H1 (cell line): ENCODE data around the gene SMC2. TPM values are rescaled to one million over a fixed set of nuclear protein-coding genes. Genes with fewer than 3 reads are reported as not detected.

Experiments
- CTCF ChIA-PET: fragments of 300-600 bp; sonication (Branson Sonifier 250); formaldehyde crosslinking; loops from one replicate; lab custom pipeline; 2021; ENCODE audit not compliant: partially characterized antibody; lab: Charles Lee
- POLR2A ChIA-PET: fragments of 300-600 bp; sonication (Branson Sonifier 250); formaldehyde crosslinking; loops from one replicate; lab custom pipeline; 2021; ENCODE audit warnings: inconsistent platforms; ENCODE audit not compliant: partially characterized antibody; lab: Charles Lee
- DNase-seq, 2 experiments: peaks; one replicate each; pipeline versions ENCODE4 v3.0.0 to v3.0.0-alpha.2; 2010 to 2022; ENCODE audit warnings: low spot score in 2 of 2, low read depth in 1 of 2, mixed read lengths in 1 of 2
- FAIRE-seq: peaks from 2 replicates; lab custom pipeline; 2011; peaks lifted over from hg19 to GRCh38; lab: Jason Lieb, UNC
- H2AFZ ChIP-seq: 2 replicates; pipeline ENCODE4 v1.8.1; 2012; ENCODE audit warnings: low read length, inconsistent platforms
- H2AK5ac ChIP-seq: 2 replicates; pipeline ENCODE4 v1.6.1; 2013; ENCODE audit warnings: low read depth, low read length
- H2BK120ac ChIP-seq: replicated peaks from 2 replicates; pipeline ENCODE3; 2013; ENCODE audit warnings: low read depth, low read length, inconsistent platforms
- H2BK12ac ChIP-seq: 2 replicates; pipeline ENCODE4 v1.6.1; 2013; ENCODE audit warnings: low read depth, low read length
- H2BK15ac ChIP-seq: 2 replicates; pipeline ENCODE4 v1.6.1; 2013; ENCODE audit warnings: low read length
- H2BK20ac ChIP-seq: 2 replicates; pipeline ENCODE4 v1.6.1; 2013; ENCODE audit warnings: low read length
- H2BK5ac ChIP-seq: 2 replicates; pipeline ENCODE4 v1.6.1; 2013; ENCODE audit warnings: low read depth, low read length
- H3K14ac ChIP-seq: 2 replicates; pipeline ENCODE4 v1.6.1; 2013; ENCODE audit warnings: inconsistent platforms; ENCODE audit not compliant: insufficient read length
- H3K18ac ChIP-seq: 2 replicates; pipeline ENCODE4 v1.6.1; 2013; ENCODE audit warnings: low read length; ENCODE audit errors: extremely low read depth
- H3K23ac ChIP-seq: 2 replicates; pipeline ENCODE4 v1.6.1; 2013; ENCODE audit warnings: inconsistent platforms; ENCODE audit not compliant: insufficient read length
- H3K23me2 ChIP-seq: 2 replicates; pipeline ENCODE4 v1.6.1; 2013; ENCODE audit warnings: low read depth, low read length
- H3K27ac ChIP-seq: 2 replicates; pipeline ENCODE4 v1.6.1; 2011; ENCODE audit warnings: low read depth, low read length, inconsistent platforms
- H3K27me3 ChIP-seq, 4 experiments: replicated peaks in 1 of 4; 1 replicate in 1 of 4; 2 replicates in 3 of 4; pipeline versions ENCODE4 v1.6.1 to v1.8.1; 2011 to 2013; ENCODE audit warnings: low read length in 3 of 4, mild to moderate bottlenecking in 3 of 4, inconsistent platforms in 2 of 4, mixed read lengths in 2 of 4, moderate library complexity in 1 of 4; ENCODE audit not compliant: control insufficient read depth in 3 of 4, insufficient read depth in 3 of 4; ENCODE audit errors: extremely low read depth in 1 of 4
- H3K36me3 ChIP-seq, 4 experiments: 2 replicates each; pipeline versions ENCODE4 v1.6.1 to v1.8.1; 2011 to 2013; ENCODE audit warnings: mild to moderate bottlenecking in 4 of 4, low read length in 3 of 4, moderate library complexity in 2 of 4, control low read depth in 1 of 4, inconsistent platforms in 1 of 4; ENCODE audit not compliant: insufficient read depth in 4 of 4, control insufficient read depth in 2 of 4
- H3K4ac ChIP-seq: replicated peaks from 2 replicates; pipeline ENCODE3; 2013; ENCODE audit warnings: low read length, low read depth, mixed read lengths, inconsistent platforms; ENCODE audit not compliant: insufficient read length
- H3K4me1 ChIP-seq, 4 experiments: replicated peaks in 1 of 4; 1 replicate in 1 of 4; 2 replicates in 3 of 4; pipeline versions ENCODE4 v1.6.1 to v1.8.1; 2011 to 2013; ENCODE audit warnings: low read length in 3 of 4, inconsistent platforms in 2 of 4, mixed read lengths in 1 of 4; ENCODE audit not compliant: insufficient read depth in 4 of 4, control insufficient read depth in 3 of 4
- H3K4me2 ChIP-seq, 2 experiments: 2 replicates each; pipeline versions ENCODE4 v1.6.1 to v1.8.1; 2011 to 2013; ENCODE audit warnings: low read depth in 2 of 2, low read length in 2 of 2, control low read depth in 1 of 2, inconsistent platforms in 1 of 2, mild to moderate bottlenecking in 1 of 2; ENCODE audit not compliant: insufficient read depth in 1 of 2
- H3K4me3 ChIP-seq, 4 experiments: fragments of 200-600, 300-600 bp in 1 of 4; sonication (generic), shearing (Covaris generic), sonication (Bioruptor Twin) in 1 of 4; 2 replicates each; pipeline versions ENCODE4 v1.5.1 to v1.8.1; 2011 to 2016; ENCODE audit warnings: low read length in 4 of 4, low read depth in 3 of 4, control low read depth in 2 of 4, inconsistent platforms in 2 of 4, mild to moderate bottlenecking in 2 of 4, mixed read lengths in 1 of 4, moderate library complexity in 1 of 4; ENCODE audit not compliant: insufficient read depth in 2 of 4; ENCODE audit errors: extremely low read depth in 1 of 4
- H3K56ac ChIP-seq: replicated peaks from 2 replicates; pipeline ENCODE3; 2013; ENCODE audit warnings: low read depth, mild to moderate bottlenecking, mixed read lengths, low read length, inconsistent platforms; ENCODE audit not compliant: insufficient read length
- H3K79me1 ChIP-seq: 2 replicates; pipeline ENCODE4 v1.6.1; 2013; ENCODE audit warnings: low read depth, low read length, control low read depth
- H3K79me2 ChIP-seq, 2 experiments: 2 replicates each; pipeline versions ENCODE4 v1.6.1 to v1.8.1; 2012 to 2013; ENCODE audit warnings: low read length in 2 of 2, mild to moderate bottlenecking in 2 of 2, inconsistent platforms in 1 of 2; ENCODE audit not compliant: insufficient read depth in 2 of 2, control insufficient read depth in 1 of 2
- H3K9ac ChIP-seq, 4 experiments: replicated peaks in 1 of 4; 1 replicate in 1 of 4; 2 replicates in 3 of 4; pipeline versions ENCODE4 v1.6.1 to v1.8.1; 2011 to 2013; ENCODE audit warnings: low read depth in 3 of 4, low read length in 3 of 4, control low read depth in 2 of 4, mild to moderate bottlenecking in 2 of 4, moderate library complexity in 2 of 4, inconsistent platforms in 1 of 4; ENCODE audit errors: extremely low read depth in 1 of 4
- H3K9me3 ChIP-seq, 2 experiments: 2 replicates each; pipeline versions ENCODE4 v1.6.1 to v1.8.1; 2012 to 2013; ENCODE audit warnings: mild to moderate bottlenecking in 2 of 2, moderate library complexity in 2 of 2, control low read depth in 1 of 2, inconsistent platforms in 1 of 2, low read depth in 1 of 2, low read length in 1 of 2, mixed read lengths in 1 of 2; ENCODE audit not compliant: insufficient read depth in 2 of 2
- H4K20me1 ChIP-seq, 2 experiments: replicated peaks in 1 of 2; 2 replicates each; pipeline versions ENCODE3 to v1.8.1; 2011 to 2013; ENCODE audit warnings: inconsistent platforms in 2 of 2, low read length in 2 of 2, mild to moderate bottlenecking in 1 of 2; ENCODE audit not compliant: insufficient read depth in 2 of 2, control insufficient read depth in 1 of 2
- H4K5ac ChIP-seq: 2 replicates; pipeline ENCODE4 v1.6.1; 2013; ENCODE audit warnings: low read length, low read depth, mixed read lengths, inconsistent platforms; ENCODE audit not compliant: insufficient read length
- H4K8ac ChIP-seq: 2 replicates; pipeline ENCODE4 v1.8.0; 2013; ENCODE audit warnings: mild to moderate bottlenecking, moderate library complexity, low read length, inconsistent platforms; ENCODE audit not compliant: insufficient read depth; ENCODE audit errors: extremely low read depth
- H4K91ac ChIP-seq: replicated peaks from 2 replicates; pipeline ENCODE3; 2013; ENCODE audit warnings: low read length, mixed read lengths, inconsistent platforms; ENCODE audit not compliant: insufficient read length
- BCL11A ChIP-seq, 2 experiments: IDR thresholded peaks; one replicate each; pipeline ENCODE4 v1.6.1; 2011; ENCODE audit warnings: low read depth in 2 of 2, low read length in 2 of 2, mild to moderate bottlenecking in 2 of 2
- CHD1 ChIP-seq: IDR thresholded peaks from 2 replicates; pipeline ENCODE4 v1.6.1; 2012; ENCODE audit warnings: low read depth, low read length, improper control_type of control experiment
- FOSL1 ChIP-seq: IDR thresholded peaks from 2 replicates; pipeline ENCODE4 v1.6.1; 2011; ENCODE audit warnings: mild to moderate bottlenecking, low read depth, low read length, moderate library complexity; ENCODE audit not compliant: insufficient read depth
- KDM5A ChIP-seq: fragments of 200-600 bp; IDR thresholded peaks from 2 replicates; pipeline ENCODE4 v1.7.1; 2012; ENCODE audit warnings: mild to moderate bottlenecking, low read length, inconsistent platforms, mixed read lengths
- MAFK ChIP-seq: IDR thresholded peaks from 2 replicates; pipeline ENCODE4 v1.6.1; 2012; ENCODE audit warnings: low read depth, mild to moderate bottlenecking, improper control_type of control experiment, low read length
- PHF8 ChIP-seq: fragments of 200-600 bp; sonication (generic); conservative IDR thresholded peaks from 2 replicates; pipeline ENCODE4 v1.7.1; 2012; ENCODE audit warnings: low read depth, mild to moderate bottlenecking, inconsistent platforms, low read length, moderate library complexity
- RFX5 ChIP-seq: IDR thresholded peaks from 2 replicates; pipeline ENCODE4 v1.6.1; 2011; ENCODE audit warnings: low read depth, low read length, improper control_type of control experiment, borderline replicate concordance
- SIN3A ChIP-seq, 2 experiments: IDR thresholded peaks in 1 of 2; conservative IDR thresholded peaks in 1 of 2; 2 replicates each; pipeline ENCODE4 v1.6.1; 2011 to 2012; ENCODE audit warnings: low read length in 2 of 2, improper control_type of control experiment in 1 of 2, low read depth in 1 of 2, mild to moderate bottlenecking in 1 of 2
- SP1 ChIP-seq: IDR thresholded peaks from 2 replicates; pipeline ENCODE4 v1.6.1; 2011; ENCODE audit warnings: low read depth, low read length
- SP2 ChIP-seq: IDR thresholded peaks from 2 replicates; pipeline ENCODE4 v1.6.1; 2012; ENCODE audit warnings: mild to moderate bottlenecking, low read length, inconsistent platforms
- SRF ChIP-seq: IDR thresholded peaks from 2 replicates; pipeline ENCODE4 v1.6.1; 2011; ENCODE audit warnings: mild to moderate bottlenecking, low read depth, low read length, moderate library complexity
- SUZ12 ChIP-seq: fragments of 200-600 bp; sonication (generic); IDR thresholded peaks from 2 replicates; pipeline ENCODE4 v1.6.1; 2012; ENCODE audit warnings: mild to moderate bottlenecking, inconsistent platforms, low read length, moderate library complexity, mixed read lengths
- TCF12 ChIP-seq: IDR thresholded peaks from 2 replicates; pipeline ENCODE4 v1.6.1; 2011; ENCODE audit warnings: low read depth, mild to moderate bottlenecking, low read length
- USF2 ChIP-seq: IDR thresholded peaks from 2 replicates; pipeline ENCODE4 v1.6.1; 2011; ENCODE audit warnings: low read length, improper control_type of control experiment
- ZNF274 ChIP-seq: IDR thresholded peaks from 2 replicates; pipeline ENCODE4 v1.7.0; 2012; ENCODE audit warnings: low read length, borderline replicate concordance; ENCODE audit errors: extremely low read depth
- WGBS, 2 experiments: shearing (Covaris generic) in 1 of 2; methylation state at CpG; one replicate each; pipeline versions ENCODE4 v1.1.6 to v1.1.7; 2013 to 2015; ENCODE audit warnings: low lambda C conversion rate in 2 of 2, mixed read lengths in 2 of 2, inconsistent platforms in 1 of 2, low coverage in 1 of 2, missing lambda C conversion rate in 1 of 2; ENCODE audit not compliant: insufficient replicate concordance in 2 of 2, insufficient coverage in 1 of 2, insufficient read length in 1 of 2; ENCODE audit errors: extremely low coverage in 1 of 2, missing lambda C conversion rate in 1 of 2; 5-methylcytosine and 5-hydroxymethylcytosine counted together
- polyA plus RNA-seq, 7 experiments: library from polyadenylated mRNA; depleted of rRNA in 3 of 7; stranded (reverse) in 5 of 7; unstranded in 2 of 7; fragments of >200 nt in 5 of 7; fragments of 200-250 nt in 2 of 7; gene quantifications; 1 replicate in 5 of 7; 2 replicates in 1 of 7; 4 replicates in 1 of 7; pipeline versions ENCODE4 v1.2.1 to v1.2.3, GENCODE V29; 2011 to 2013; ENCODE audit warnings: missing spikeins in 2 of 7, mixed read lengths in 2 of 7
- total RNA-seq: library from RNA; stranded (reverse); fragmentation: NEBNext Ultra II Directional; extraction: Animal tissue kit (Norgen Biotek cat#: 25700); gene quantifications from 2 replicates; pipeline ENCODE4 v1.2.1, GENCODE V29; 2021

SMC2 gene
- total and polyA plus RNA-seq, 2 of the 8 experiments (the other 6 are each of a cell fraction or from before 2014, with no cell fraction given), result 7.5 to 39.8 TPM

- H4K91ac ChIP-seq, result no peak overlapping the region
- H3K14ac ChIP-seq, result no peak overlapping the region
- FAIRE-seq (no peak), DNase-seq (no peak)
- H2BK120ac ChIP-seq, result no peak overlapping the region
- 94% methylated on average over 1 of the region's 1 CpG; no CpG with 5 or more reads in 1 of the 2 experiments for WGBS, 2 experiments
- H3K4ac ChIP-seq, result no peak overlapping the region
- H3K9ac ChIP-seq, result no peak overlapping the region
- H2BK5ac ChIP-seq, result no peak overlapping the region
- H3K79me2 ChIP-seq, result no peaks in the 10 kb centered on the region
- no peaks in the 10 kb centered on the region for H3K9me3 ChIP-seq
- H3K18ac ChIP-seq, result no peak overlapping the region
- no peaks in the 10 kb centered on the region for H4K20me1 ChIP-seq
- POLR2A ChIA-PET, result no interaction called here
- H2AFZ ChIP-seq, result no peak overlapping the region
- H3K23ac ChIP-seq, result no peak overlapping the region
- no peaks in the 10 kb centered on the region for H3K4me1 ChIP-seq
- no peak overlapping the region for H2BK12ac ChIP-seq
- H3K4me2 ChIP-seq, result no peak overlapping the region
- no peak overlapping the region for H3K56ac ChIP-seq
- no peak overlapping the region for H3K27ac ChIP-seq
- H3K36me3 ChIP-seq, result no peaks in the 10 kb centered on the region
- no peak overlapping the region for H4K8ac ChIP-seq
- no peak overlapping the region for H2BK20ac ChIP-seq
- no peaks in the 10 kb centered on the region for H3K79me1 ChIP-seq
- H2BK15ac ChIP-seq, result no peak overlapping the region
- no peak overlapping the region for H4K5ac ChIP-seq
- CTCF ChIA-PET, result no interaction called here
- no peak overlapping the region for H2AK5ac ChIP-seq
- H3K27me3 ChIP-seq, result no peaks in the 10 kb centered on the region
- H3K23me2 ChIP-seq, result no peaks in the 10 kb centered on the region
- H3K4me3 ChIP-seq, result no peak overlapping the region
- no peak for TF ChIP-seq KDM5A
- TF ChIP-seq SRF, result no peak
- TF ChIP-seq TCF12, result no peak
- TF ChIP-seq SP1, result no peak
- no peak for TF ChIP-seq PHF8
- TF ChIP-seq RFX5, result no peak
- TF ChIP-seq SUZ12, result no peak
- TF ChIP-seq SP2, result no peak
- no peak for TF ChIP-seq SIN3A (conservative IDR thresholded peaks at IDR 0.05 in 1 of 2, IDR thresholded peaks at IDR 0.05 in 1 of 2; ENCODE audit: low read depth in 1 of 2, low read length in 2 of 2)
- no peak for TF ChIP-seq FOSL1
- no peak for TF ChIP-seq ZNF274
- no peak for TF ChIP-seq BCL11A (IDR thresholded peaks at IDR 0.05; ENCODE audit: low read depth in 2 of 2, low read length in 2 of 2)
- no peak for TF ChIP-seq USF2
- no peak for TF ChIP-seq MAFK
- TF ChIP-seq CHD1, result no peak
Measured at GRCh38 chr9:104071589-104071988, 22.5 kb upstream of the SMC2 start.
